HTERT RPE-1 (cell line): ENCODE measurements around the gene RPL38.

Source experiments
- in situ Hi-C: fragments of 300-500 bp; cut with MboI; formaldehyde crosslinking; loops from 4 replicates; pipeline ENCODE4 v1.14.3; 2020; ENCODE audit warnings: low sequenced_read_pairs

The RPL38 gene

DNA sequence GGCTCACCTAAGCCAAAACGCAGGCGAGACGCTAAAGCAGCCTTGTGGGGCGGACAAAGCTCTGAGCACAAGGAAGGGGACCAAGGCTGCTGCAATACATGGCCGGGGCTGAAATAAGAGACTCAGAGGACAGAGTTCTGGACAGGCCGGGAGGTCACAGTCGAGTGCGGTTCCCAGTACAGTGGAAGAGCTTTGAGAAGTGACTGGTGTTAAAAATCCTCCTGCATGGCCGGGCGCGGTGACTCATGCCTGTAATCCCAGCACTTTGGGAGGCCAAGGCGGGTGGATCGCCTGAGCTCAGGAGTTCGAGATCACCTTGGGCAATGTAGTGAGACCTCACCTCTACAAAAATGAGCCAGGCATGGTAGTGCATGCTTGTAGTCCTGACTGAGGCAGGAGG is 20.4 kb downstream of the RPL38 start:
- in situ Hi-C loops, result no loop called here

DNA sequence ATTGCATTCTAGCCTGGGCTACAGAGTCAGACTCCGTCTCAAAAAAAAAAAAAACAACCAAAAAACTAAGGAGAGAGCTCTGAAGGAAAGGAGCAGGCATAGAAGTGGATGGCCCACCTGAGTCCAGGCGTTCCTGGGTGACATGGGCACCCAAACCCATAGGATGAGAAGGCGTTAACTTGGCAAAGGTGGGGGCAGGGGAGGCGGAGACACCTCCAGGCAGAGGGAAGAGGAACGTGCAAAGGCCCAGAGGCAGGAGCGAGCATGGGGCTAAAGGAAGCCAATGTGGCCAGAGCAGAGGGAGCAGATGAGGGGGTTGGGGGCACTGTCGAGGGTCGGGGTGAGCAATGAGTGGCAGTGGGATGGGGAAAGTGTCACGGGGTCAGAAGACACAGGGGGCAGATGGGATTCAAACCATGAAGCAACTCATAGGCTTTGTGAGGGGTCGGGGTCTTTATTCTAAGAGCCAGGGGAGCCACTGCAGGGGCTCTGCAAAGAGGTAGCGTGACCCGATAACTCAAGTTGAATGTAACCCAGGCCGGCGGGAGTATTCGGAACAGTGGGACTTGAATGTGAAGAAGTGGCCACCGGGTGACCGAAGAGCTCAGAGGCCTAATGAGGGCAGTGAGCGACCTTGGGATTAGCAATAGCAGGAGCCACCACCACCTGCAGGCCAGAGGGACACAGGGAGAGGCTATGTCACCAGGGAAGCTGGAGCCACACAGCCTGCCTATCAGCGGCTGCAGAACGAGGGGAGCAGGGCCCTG is 21.7 kb downstream of the RPL38 start:
- in situ Hi-C loops, result no loop called here

DNA sequence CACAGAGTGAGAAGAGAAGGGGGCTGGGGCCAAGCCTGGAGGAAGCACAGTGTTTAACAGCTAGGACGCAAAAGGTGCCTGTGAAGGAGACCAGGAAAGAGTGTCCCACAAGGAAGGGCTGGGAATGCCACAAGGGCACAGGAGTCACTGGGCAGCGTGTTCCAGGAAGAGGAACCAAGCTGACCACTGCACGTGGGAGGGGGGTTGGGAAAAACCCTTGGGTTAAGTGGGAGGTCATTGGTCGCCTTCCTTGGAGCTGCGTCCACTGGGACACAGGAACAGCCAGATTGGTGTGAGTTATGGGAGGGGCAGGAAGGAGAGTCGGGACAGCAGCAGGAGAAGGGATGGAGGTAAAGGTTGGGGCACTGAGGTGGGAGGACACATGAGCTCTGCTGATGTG is 22.8 kb downstream of the RPL38 start:
- in situ Hi-C loops, result no loop called here

DNA sequence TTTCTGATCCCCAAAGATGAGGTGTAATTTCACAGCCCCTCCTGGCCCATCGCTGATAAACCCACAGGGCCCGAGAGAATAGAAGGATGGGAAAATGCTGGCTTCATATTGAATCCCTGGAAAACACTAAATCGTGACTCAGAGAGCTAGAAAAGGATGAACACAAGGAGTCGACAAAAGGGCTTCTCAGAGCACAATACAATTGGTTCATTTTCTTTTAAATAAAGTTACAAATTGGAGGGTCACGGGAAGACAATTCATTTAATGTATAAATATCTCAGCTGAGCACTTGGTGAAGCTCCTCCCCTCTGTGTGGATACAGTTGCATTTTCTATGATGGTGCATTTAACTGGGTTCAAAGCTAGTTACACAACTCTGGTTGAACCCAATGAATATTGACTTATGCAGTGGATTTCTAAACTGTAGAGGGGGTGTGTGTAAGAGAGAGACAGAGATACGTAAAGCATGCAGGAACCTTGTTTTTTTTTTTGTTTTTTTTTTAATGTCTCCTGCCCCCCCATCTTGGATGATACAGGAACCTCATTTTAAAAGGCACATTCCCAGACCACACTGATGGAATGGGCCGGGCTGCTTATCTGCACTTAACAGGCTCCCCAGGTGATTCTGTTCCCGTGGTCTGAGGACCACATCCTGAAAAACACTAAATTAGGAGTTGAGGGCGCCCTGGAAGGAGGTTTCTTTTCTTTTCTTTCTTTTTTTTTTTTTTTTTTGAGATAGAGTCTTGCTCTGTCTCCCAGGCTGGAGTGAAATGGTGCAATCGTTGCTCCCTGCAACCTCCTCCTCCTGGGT is 24.0 kb downstream of the RPL38 start:
- in situ Hi-C loops, result no loop called here

DNA sequence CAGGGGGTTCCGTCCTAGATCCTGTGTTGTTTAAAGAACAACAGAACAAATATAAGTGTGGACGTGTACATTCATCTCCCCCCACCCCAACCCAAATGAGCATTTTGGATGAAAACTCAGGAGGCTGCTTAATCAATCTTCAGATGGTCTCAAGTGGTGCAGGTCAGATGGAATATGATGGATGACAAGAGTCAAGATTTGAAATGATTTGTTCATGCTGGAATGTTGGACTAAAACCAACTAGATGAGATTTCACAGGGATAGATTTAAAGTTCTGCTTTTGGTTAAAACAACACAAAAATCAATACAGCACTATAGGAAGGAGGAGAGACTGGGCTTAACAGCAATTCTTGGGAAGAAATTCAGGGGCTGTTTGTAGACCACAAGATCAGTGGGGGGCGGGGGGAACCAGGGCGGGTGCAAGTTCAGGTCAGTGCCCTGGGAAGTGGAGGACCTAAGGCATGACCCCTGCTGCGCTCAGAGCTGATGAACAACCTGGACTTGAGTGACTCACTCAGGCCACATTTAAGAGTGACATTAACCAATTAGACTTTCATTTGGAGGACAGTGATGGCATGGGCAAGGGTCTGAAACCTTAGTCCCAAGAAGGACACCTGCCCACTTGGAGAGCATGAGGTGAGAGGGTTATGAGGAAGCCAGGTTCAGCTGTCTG is 25.0 kb downstream of the RPL38 start:
- in situ Hi-C loops, result no loop called here

DNA sequence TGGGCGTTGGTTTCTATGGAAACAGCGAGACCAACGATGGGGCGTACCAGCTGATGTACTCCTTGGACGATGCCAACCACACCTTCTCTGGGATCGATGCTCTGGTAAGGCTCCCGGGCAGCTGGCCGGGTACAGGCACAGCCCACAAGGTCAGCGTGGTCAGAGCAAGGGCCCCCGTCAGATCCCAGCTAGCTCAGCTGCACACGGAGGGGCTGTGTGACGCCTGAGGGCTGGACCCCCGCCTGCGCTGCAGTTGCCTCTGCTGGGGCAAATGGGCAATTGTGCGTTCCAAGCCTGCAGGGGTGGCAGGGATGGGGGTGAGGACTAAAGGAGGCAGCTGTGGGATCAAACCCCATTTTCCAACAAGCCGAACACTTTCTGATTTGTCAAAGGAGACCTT is 27.4 kb downstream of the RPL38 start:
- in situ Hi-C loops, result no loop called here

DNA sequence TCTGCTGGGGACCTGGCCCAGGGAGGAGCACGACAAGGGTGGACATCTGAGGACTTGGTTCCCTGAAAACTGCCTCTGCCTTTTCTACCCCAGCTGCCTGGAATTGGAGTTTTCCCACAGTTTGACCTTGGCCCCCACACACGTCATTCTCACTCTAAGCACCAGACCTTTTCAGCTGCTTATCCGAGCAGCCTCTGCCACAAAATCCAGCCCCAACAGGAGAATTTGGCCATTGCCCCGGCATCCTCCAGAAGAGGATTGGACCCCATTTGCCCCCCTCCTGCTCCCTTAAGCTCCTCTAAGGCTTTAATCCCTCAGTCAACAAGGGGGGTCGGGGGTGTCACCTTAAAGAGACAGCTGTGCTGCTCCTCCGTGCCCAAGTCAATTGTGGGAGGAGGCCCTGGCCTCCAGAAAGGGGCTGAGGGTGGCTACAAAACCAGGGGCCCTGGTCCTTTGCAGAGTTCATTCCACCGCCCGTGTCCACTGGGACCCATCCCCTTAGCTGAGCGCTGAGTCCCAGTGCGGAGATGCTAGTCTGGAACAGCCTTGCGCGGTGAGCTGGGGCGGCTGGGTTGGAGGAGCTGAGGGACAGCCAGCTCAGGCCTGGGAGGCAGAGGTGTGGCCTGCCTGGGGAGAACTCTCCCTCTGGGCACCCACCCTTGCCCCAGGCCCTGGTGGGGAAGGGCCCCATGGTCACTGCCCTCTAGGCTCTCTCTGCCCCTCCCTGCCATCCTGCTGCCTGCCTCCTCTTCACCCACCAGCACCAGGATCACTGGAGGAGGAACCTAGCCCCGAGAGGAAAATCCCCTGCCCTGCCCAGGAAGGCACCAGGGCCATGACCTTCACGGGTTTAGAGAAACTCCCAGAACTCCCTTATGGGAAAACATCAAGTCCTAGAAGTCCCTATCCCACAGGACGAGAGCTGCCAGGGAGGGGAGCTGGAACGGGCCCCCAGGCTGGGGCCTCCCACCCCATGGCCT is 28.7 kb downstream of the RPL38 start:
- in situ Hi-C loops, result no loop called here

DNA sequence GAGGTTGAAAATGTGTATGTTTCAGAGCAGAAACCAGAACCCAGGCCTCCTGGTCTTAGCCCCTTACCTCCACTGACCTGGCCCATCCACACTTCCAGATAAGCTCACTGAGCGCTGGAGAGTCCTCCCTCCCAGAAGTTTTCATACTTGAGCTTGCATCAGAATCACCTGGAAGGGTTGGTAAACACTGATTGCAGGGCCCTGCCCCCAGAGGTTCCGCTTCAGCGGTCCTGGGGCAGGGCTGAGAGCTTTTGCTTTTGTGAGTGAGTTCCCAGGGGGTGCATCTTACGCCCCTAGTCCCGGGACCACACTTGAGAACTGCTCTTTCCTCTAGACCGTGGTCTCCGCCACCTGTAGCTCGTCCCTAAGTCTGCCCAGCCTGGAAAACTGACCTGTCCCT is 30.5 kb downstream of the RPL38 start:
- in situ Hi-C loops, result no loop called here

DNA sequence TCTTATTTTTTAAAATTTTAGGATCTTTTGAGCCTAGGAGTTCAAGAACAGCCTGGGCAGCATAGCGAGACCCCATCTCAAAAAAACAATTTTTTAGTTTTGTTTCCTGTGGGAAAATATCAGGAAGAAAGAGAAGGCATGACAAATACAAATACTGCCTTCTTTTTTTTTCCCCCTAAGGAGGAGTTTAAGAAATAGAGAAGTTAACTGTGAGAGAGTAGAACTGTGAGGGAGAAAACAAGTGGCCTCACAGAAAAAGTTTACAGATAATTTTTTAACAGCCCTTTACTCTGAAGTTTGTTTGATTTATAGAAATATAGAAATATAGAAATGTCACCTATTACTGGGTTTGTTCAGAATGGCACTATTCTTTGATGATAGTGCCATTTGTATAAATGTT is 31.0 kb downstream of the RPL38 start:
- in situ Hi-C loops, result no loop called here

DNA sequence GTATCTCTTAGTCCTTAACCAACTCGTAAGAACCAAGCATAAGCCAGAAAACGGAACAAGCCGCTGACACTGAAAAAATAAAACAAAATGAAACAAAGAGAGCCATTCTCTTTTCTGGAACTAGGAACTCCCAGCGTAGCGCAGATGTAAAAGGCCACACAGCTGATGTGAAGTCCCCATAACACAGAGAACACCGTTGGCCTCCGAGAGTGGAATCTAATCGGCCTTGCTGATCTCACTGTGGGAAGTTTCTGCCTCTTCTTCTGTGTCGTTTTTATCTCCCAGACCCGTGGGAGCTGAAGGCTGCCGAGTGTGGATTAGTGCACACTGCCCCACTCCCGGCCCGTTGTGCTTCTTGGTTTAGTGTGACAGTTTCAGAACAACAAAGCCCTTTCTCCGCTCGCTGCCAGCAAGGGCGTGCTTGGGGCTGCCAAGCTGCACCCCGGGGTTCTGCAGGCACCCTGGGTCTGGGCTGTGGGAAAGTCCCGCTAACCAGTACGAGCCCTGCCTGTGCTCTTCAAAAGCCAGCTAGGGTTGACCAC is 31.6 kb downstream of the RPL38 start:
- in situ Hi-C loops, result no loop called here

DNA sequence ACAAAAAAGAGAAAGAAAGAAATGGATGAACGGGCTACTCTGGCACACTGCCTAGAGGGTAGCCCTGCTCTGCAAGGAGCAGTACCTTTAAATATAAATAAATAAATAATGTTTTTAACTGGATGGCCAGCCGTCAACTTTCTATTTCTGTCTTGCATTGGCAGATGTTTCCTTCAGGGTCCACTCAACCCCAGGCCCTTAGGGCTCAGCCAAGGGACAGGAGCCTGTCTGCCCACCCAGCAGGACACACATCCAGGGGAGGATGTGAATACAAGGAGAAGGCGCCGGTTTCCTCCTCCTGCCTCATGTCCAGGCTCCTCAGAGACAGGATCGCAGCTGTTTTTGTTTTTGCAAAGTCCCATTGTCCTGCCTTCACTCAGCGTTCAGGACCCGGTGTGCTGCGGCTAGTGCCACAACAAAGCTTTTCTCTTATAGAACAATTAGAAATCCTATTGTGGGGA is 32.5 kb downstream of the RPL38 start:
- in situ Hi-C loops, result no loop called here

DNA sequence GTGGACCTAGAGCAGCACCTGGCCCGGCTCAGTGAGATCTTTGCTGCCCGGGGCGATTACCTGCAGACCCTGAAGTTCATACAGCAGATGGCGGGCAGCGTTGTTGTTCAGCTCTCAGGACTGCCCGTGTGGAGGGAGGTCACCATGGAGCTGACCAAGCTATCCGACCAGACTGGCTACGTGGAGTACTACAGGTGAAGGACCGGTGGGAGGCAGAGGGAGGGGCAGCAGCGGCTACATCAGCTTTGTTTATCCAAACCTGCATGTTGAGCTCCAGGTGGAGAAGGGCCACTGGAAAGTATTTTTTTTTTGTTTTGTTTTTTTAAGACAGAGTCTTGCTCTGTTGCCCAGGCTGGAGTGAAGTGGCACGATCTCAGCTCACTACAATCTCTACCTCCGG is 33.8 kb downstream of the RPL38 start:
- in situ Hi-C loops, result no loop called here

DNA sequence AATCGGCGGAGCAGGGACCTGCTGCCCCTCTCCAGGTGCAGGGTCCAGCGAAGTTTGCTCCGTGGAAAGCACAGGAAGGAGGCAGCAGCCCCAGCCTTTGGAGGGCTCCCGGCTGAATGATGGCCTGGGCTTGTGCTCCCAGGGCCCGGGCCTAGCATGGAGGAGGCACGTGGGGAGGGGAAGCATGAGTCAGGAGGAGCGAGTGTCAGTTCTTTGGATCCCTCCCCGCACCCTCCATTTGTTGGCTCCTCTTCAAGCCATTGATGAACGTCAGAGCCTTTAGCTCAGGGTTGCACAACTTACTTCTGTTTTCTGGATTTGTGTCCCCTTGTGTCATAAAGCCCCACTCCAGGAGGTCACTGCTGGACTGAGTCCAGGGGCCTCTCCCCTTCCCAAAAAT is 35.7 kb downstream of the RPL38 start:
- in situ Hi-C loops, result no loop called here

DNA sequence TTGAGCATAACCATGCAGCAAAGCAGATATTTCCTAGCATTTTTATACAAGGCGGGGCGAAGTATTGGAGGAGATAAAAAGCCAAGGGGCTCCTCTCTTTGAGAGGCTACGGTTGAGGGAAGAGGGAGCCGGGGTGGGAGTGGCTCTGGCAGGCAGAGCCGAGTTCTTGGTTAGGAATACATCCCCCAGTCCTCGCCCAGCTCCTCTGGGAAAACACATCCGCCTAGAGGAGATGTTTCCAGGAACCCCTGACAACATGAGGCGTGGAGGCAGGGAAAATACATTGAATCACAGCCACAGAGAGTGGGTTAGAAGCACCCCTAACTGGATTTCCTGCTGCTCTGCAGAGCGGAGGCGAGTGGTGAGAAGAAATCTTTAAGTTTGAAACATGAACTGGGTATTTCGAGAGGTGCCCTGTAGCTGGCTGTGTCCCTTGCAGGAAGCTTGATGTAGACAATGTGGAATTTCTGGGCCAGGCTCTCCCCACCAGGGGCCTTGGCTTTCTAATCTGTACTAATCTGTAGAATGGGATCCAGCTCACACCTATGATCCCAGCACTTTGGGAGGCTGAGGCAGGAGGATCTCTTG is 37.2 kb downstream of the RPL38 start:
- in situ Hi-C loops, result no loop called here

DNA sequence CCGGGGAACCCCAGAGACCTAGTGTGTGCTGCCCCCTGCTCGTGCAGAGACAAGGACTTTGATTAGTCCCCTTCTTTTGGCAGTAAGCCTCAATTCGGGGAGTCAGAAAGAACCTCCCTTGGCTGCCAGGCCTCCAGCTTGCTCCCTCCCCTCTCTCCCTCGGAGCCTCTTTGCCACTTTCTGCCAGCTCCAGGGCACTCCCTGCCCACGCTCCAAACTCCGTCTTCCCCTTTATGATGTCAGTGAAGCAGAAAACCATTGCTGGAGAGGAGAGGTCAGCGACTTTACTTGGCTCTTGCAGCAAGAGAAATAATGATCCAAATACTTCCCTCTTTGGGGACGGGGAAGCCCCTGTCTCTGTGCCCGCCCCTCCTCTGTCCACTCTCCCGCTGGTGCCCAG is 38.0 kb downstream of the RPL38 start:
- in situ Hi-C loops, result no loop called here

DNA sequence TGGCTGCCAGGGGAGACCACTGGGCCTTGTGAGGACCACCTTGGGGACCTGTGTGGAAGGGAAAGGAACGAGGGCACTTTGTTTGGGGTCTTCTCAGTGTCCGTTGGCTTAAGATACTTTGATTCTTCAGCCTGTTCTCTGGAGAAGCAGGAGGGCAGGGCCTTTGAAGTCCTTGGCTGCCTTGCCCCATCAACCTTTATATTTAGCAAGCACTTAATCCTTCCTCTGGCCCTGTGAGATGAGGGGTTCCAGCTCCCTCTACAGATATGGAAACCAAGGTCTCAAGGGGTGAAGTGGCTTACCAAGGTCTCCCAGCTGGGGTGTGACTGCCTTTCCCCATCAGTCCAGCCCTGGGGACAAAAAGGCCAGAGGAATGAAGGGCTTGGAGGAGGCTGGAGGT is 38.4 kb downstream of the RPL38 start:
- in situ Hi-C loops, result no loop called here

DNA sequence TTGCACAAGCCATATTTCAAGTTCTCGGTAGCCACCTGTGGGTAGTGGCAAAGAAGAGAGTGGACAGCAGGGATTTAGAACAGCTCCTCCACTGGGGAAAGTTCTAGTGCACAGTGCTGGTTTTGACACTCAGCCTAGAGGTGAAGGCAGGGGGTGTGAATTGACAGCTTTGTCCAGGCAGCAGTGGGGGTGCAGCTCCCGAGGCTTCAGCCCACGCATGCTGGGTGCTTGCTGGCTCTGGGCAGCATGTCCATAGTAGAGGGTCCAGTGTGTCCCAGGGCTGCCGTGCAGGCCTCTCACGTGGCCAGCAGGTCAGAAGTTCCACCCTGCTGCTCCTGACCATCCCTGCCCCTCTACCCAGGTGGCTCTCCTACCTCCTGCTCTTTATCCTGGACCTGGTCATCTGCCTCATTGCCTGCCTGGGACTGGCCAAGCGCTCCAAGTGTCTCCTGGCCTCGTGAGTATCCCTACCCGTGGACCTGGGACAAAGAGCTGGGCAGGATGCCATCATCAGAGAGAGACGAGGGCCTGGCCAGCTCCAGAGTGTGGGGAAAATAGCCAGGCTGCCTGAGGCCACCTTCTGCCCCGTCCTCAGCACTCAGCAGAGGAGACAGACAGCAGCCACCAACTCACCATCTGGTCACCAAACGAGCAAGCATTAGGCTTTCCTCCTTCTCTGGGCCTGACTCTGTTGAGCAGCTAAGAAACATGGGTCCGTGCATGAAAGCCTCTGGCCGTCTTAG is 39.7 kb downstream of the RPL38 start:
- in situ Hi-C loops, result no loop called here

DNA sequence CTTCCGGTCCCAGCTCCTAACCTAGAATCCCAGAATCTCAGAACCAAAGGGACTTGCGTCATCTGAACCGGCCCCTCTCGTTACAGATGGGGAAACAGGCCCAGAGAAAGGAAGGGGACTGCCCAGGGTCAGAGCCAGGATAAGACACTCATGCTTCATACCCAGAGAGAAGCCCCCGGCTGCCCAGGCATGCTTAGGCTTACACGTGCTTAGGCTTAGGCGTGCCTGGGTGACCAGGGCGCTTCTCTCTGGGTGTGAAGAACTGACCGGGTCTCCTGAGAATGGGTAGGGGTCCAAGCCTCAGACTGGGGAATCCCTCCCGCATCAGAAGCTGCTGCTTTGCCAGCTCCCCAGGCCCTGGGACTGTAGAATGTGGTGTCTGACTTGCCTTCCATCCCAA is 40.6 kb downstream of the RPL38 start:
- in situ Hi-C loops, result no loop called here

DNA sequence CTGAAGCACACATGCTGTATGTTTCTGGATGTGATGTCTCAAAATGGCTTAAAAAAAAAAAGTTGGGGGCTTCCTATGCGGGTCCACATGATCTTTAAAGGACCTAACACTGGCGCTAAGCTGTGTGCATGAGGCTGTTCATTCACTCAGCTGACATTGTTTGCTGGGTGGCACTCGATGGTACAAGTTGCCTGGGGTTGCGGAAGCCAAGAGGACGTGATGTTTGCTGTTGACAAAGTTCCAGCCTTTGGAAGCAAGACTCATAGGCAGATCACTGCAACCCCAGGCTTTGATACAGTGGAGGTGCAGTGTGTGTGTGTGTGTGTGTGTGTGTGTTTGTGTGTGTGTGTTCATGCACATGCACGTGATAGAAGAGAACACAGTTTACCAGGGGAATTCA is 41.1 kb downstream of the RPL38 start:
- in situ Hi-C loops, result no loop called here
